Endothelial cell of umbilical vein (primary cell): ENCODE data around the gene PLXNC1. TPM values are rescaled to one million over a fixed set of nuclear protein-coding genes. Genes with fewer than 3 reads are reported as not detected.

Experiments
- BruUV-seq: library from RNA; stranded (reverse); fragments of 400-500 nt; replicated peaks from 2 replicates; lab custom pipeline; 2021; lab: Mats Ljungman, UMichigan
- CTCF ChIA-PET: fragments of 300-600, 350-600 bp; sonication (Branson Sonifier 250); formaldehyde crosslinking; loops from one replicate; lab custom pipeline; 2021; ENCODE audit warnings: antibody characterized with exemption, inconsistent platforms; lab: Charles Lee
- POLR2A ChIA-PET: fragments of 300-600, 350-600 bp; sonication (Branson Sonifier 250); formaldehyde crosslinking; loops from one replicate; lab custom pipeline; 2021; ENCODE audit warnings: antibody characterized with exemption, inconsistent platforms; lab: Charles Lee
- DNase-seq: peaks from one replicate; pipeline ENCODE4 v3.0.0-alpha.2; 2011; ENCODE audit warnings: low read depth, low spot score
- FAIRE-seq: peaks from 2 replicates; lab custom pipeline; 2011; peaks lifted over from hg19 to GRCh38; lab: Jason Lieb, UNC
- H2AFZ ChIP-seq: 2 replicates; pipeline ENCODE4 v1.6.0; 2012; ENCODE audit warnings: low read depth, low read length, control low read depth, inconsistent platforms
- H3K27ac ChIP-seq: 2 replicates; pipeline ENCODE4 v1.5.1; 2011; ENCODE audit warnings: low read depth, mild to moderate bottlenecking, control low read depth, low read length, moderate library complexity; ENCODE audit not compliant: insufficient read depth
- H3K27me3 ChIP-seq, 2 experiments: 2 replicates each; pipeline versions ENCODE4 v1.6.0 to v1.6.1; 2011; ENCODE audit warnings: low read length in 2 of 2, mixed read lengths in 1 of 2; ENCODE audit not compliant: control insufficient read depth in 2 of 2, insufficient read depth in 2 of 2
- H3K36me3 ChIP-seq, 2 experiments: 2 replicates in 1 of 2; 3 replicates in 1 of 2; pipeline ENCODE4 v1.5.1; 2011; ENCODE audit warnings: low read length in 2 of 2, mild to moderate bottlenecking in 1 of 2, moderate library complexity in 1 of 2; ENCODE audit not compliant: control insufficient read depth in 2 of 2, insufficient read depth in 2 of 2; ENCODE audit errors: extremely low read depth in 1 of 2
- H3K4me1 ChIP-seq: 3 replicates; pipeline ENCODE4 v1.5.1; 2011; ENCODE audit warnings: mild to moderate bottlenecking, low read length; ENCODE audit not compliant: control insufficient read depth, insufficient read depth; ENCODE audit errors: extremely low read depth
- H3K4me2 ChIP-seq: 2 replicates; pipeline ENCODE4 v1.6.1; 2011; ENCODE audit warnings: low read length, control low read depth, mixed read lengths; ENCODE audit not compliant: insufficient read depth
- H3K4me3 ChIP-seq, 3 experiments: fragments of 200-600 bp in 1 of 3; sonication (generic), shearing (Covaris generic) in 1 of 3; replicated peaks in 1 of 3; 2 replicates each; pipeline ENCODE4 v1.5.1; 2011 to 2016; ENCODE audit warnings: control low read depth in 3 of 3, low read length in 3 of 3, mild to moderate bottlenecking in 2 of 3, inconsistent platforms in 1 of 3, low read depth in 1 of 3, moderate library complexity in 1 of 3; ENCODE audit not compliant: insufficient read depth in 1 of 3
- H3K79me2 ChIP-seq: 2 replicates; pipeline ENCODE4 v1.6.0; 2012; ENCODE audit warnings: low read length, inconsistent platforms; ENCODE audit not compliant: control insufficient read depth, insufficient read depth
- H3K9ac ChIP-seq: replicated peaks from 2 replicates; pipeline ENCODE3; 2011; ENCODE audit warnings: low read length, control low read depth; ENCODE audit not compliant: insufficient read depth; ENCODE audit errors: extremely low read depth
- H3K9me1 ChIP-seq: replicated peaks from 3 replicates; pipeline ENCODE4 v1.6.0; 2011; ENCODE audit warnings: mild to moderate bottlenecking, low read length; ENCODE audit not compliant: control insufficient read depth, insufficient read depth; ENCODE audit errors: extremely low read depth
- H3K9me3 ChIP-seq: replicated peaks from 2 replicates; pipeline ENCODE4 v1.5.1; 2012; ENCODE audit warnings: low read length, inconsistent platforms; ENCODE audit not compliant: control insufficient read depth, insufficient read depth
- H4K20me1 ChIP-seq: replicated peaks from 2 replicates; pipeline ENCODE3; 2011; ENCODE audit warnings: mild to moderate bottlenecking, low read length; ENCODE audit not compliant: control insufficient read depth, insufficient read depth; ENCODE audit errors: extremely low read depth
- EZH2 ChIP-seq: IDR thresholded peaks from 2 replicates; pipeline ENCODE4 v1.6.1; 2012; ENCODE audit warnings: borderline replicate concordance, low read depth, mild to moderate bottlenecking, moderate library complexity, low read length, inconsistent platforms; ENCODE audit not compliant: severe bottlenecking
- FOS ChIP-seq: IDR thresholded peaks from 2 replicates; pipeline ENCODE4 v1.6.1; 2011; ENCODE audit warnings: mild to moderate bottlenecking, low read length, moderate library complexity, borderline replicate concordance; ENCODE audit not compliant: insufficient read depth
- GATA2 ChIP-seq: IDR thresholded peaks from 2 replicates; pipeline ENCODE4 v1.7.0; 2011; ENCODE audit warnings: low read depth, mild to moderate bottlenecking, moderate library complexity, mixed read lengths, low read length; ENCODE audit not compliant: insufficient read length, insufficient read depth
- JUN ChIP-seq: IDR thresholded peaks from 2 replicates; pipeline ENCODE4 v1.6.1; 2011; ENCODE audit warnings: borderline replicate concordance, low read depth; ENCODE audit not compliant: insufficient read length, insufficient read depth
- MYC ChIP-seq: IDR thresholded peaks from one replicate; pipeline ENCODE4 v1.6.1; 2011; ENCODE audit warnings: mild to moderate bottlenecking, low read depth, low read length
- POLR2A ChIP-seq: IDR thresholded peaks from 2 replicates; pipeline ENCODE4 v1.6.1; 2012; ENCODE audit warnings: low read depth, mild to moderate bottlenecking, control low read depth, low read length
- POLR2AphosphoS5 ChIP-seq: IDR thresholded peaks from 2 replicates; pipeline ENCODE4 v1.6.1; 2012; ENCODE audit warnings: low read depth, mild to moderate bottlenecking, control low read depth, low read length, moderate library complexity; ENCODE audit not compliant: insufficient read depth
- dilution Hi-C: fragments of 300-500 bp; cut with MboI; formaldehyde crosslinking; loops from one replicate; pipeline ENCODE4 v1.15.0; 2019; ENCODE audit warnings: low sequenced_read_pairs; ENCODE audit not compliant: extremely low pct_ligation_motif_present
- intact Hi-C: fragments of 100-400 bp; cut with micrococcal nuclease; formaldehyde crosslinking; loops from one replicate; pipeline ENCODE4 v1.10.0; 2022
- polyA plus RNA-seq, 4 experiments: library from polyadenylated mRNA; depleted of rRNA in 3 of 4; stranded (reverse) in 3 of 4; unstranded in 1 of 4; fragments of >200 nt; gene quantifications; 2 replicates each; pipeline versions ENCODE4 v1.2.1 to v1.2.3, GENCODE V29; 2011 to 2012; ENCODE audit warnings: missing spikeins in 1 of 4
- total RNA-seq: library from RNA; stranded (reverse); gene quantifications from 2 replicates; pipeline ENCODE4 v1.2.3, GENCODE V29; 2021
- TF ChIP-seq, protein P1 (sequence below), 2 donors: IDR thresholded peaks; 1 replicate in 1 of 2; 2 replicates in 1 of 2; pipeline ENCODE4 v1.5.1; 2011; ENCODE audit warnings: low read length in 2 of 2, mild to moderate bottlenecking in 2 of 2, moderate library complexity in 2 of 2, control low read depth in 1 of 2, inconsistent platforms in 1 of 2, low read depth in 1 of 2; ENCODE audit not compliant: insufficient read depth in 1 of 2; ENCODE audit errors: extremely low read depth in 1 of 2
- TF ChIP-seq, protein P2 (sequence below): IDR thresholded peaks from 2 replicates; pipeline ENCODE4 v1.6.1; 2011; ENCODE audit not compliant: insufficient read depth, insufficient read length

PLXNC1 gene
- total and polyA plus RNA-seq, 2 donors (not counting 3 experiments of a cell fraction or from before 2014, with no cell fraction given): 0.04 TPM; not detected in 1

DNA sequence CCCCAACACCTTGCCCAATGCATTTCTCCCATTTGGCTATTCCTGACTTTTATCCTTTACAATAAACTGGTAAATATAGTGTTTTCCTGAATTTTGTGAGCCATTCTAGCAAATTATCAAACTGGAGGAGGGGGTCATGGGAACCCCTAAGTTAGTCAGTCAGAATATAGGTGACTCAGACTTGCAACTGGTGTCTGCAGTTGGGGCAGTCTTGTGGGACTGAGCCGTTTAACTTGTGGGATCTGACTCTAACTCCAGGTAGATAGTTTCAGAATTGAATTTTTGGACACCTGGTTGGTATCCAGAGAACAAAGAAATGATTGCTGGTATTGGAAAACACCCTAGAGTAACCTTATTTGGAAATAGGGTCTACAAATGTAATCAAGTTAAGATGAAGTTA is 177.9 kb downstream of the PLXNC1 start:
- Histone ChIP-seq H4K20me1 (no peaks in the 10 kb centered on the region), H3K4me3 (no peak overlapping the region), H3K9me3 (no peaks in the 10 kb centered on the region), H3K9me1 (no peaks in the 10 kb centered on the region), H3K9ac (no peak overlapping the region), H3K27me3 (no peaks in the 10 kb centered on the region), H3K27ac (no peak overlapping the region), H3K36me3 (no peaks in the 10 kb centered on the region), H2AFZ (no peak overlapping the region), H3K4me2 (no peak overlapping the region), H3K4me1 (no peaks in the 10 kb centered on the region), H3K79me2 (no peaks in the 10 kb centered on the region)
- intact Hi-C loops (no loop called here), dilution Hi-C loops (no loop called here)
- ChIA-PET CTCF (no interaction called here), POLR2A (no interaction called here)
- BruUV-seq: no TSS peak
- no peak for DNase-seq
- FAIRE-seq: no peak
- TF ChIP-seq, protein P1, sequence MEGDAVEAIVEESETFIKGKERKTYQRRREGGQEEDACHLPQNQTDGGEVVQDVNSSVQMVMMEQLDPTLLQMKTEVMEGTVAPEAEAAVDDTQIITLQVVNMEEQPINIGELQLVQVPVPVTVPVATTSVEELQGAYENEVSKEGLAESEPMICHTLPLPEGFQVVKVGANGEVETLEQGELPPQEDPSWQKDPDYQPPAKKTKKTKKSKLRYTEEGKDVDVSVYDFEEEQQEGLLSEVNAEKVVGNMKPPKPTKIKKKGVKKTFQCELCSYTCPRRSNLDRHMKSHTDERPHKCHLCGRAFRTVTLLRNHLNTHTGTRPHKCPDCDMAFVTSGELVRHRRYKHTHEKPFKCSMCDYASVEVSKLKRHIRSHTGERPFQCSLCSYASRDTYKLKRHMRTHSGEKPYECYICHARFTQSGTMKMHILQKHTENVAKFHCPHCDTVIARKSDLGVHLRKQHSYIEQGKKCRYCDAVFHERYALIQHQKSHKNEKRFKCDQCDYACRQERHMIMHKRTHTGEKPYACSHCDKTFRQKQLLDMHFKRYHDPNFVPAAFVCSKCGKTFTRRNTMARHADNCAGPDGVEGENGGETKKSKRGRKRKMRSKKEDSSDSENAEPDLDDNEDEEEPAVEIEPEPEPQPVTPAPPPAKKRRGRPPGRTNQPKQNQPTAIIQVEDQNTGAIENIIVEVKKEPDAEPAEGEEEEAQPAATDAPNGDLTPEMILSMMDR (IDR thresholded peaks at IDR 0.05; ENCODE audit: extremely low read depth in 1 of 2, insufficient read depth in 1 of 2, low read depth in 1 of 2, low read length in 2 of 2): no peak
- no peak for TF ChIP-seq POLR2A
- no peak for TF ChIP-seq MYC
- TF ChIP-seq JUN: no peak
- TF ChIP-seq EZH2: no peak
- no peak for TF ChIP-seq POLR2AphosphoS5
- no peak for TF ChIP-seq FOS
- TF ChIP-seq GATA2: no peak
- TF ChIP-seq, protein P2, sequence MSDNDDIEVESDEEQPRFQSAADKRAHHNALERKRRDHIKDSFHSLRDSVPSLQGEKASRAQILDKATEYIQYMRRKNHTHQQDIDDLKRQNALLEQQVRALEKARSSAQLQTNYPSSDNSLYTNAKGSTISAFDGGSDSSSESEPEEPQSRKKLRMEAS: no peak
